Activated naive CD4-positive, alpha-beta T cell treated with anti-CD3 and anti-CD28 coated beads, Interleukin-2, amount 50 U/mL, for 72 hours (primary cell): ENCODE measurements around the gene TSC22D4. TPM values are rescaled to one million over a fixed set of nuclear protein-coding genes. Genes with fewer than 3 reads are reported as not detected.
"Not testable (repeated sequence)": the region's sequence is repeated elsewhere in the genome, so short reads cannot be mapped to it uniquely, and the experiment has no call there.

ENCODE experiments used
- ATAC-seq, 2 donors: fragments of 150-1000 bp; cut with Tn5 transposase; 2 replicates each; pipeline ENCODE4 v1.10.0; 2021; ENCODE audit warnings: mild to moderate bottlenecking in 2 of 2, moderate library complexity in 2 of 2
- DNase-seq, 2 donors: peaks; one replicate each; pipeline ENCODE4 v3.0.0; 2021 to 2022; ENCODE audit warnings: low spot score in 2 of 2
- H3K27ac Mint-ChIP-seq, 2 donors: one replicate each; pipeline ENCODE4 v1.8.0; 2022; ENCODE audit warnings: mild to moderate bottlenecking in 2 of 2, mixed read lengths in 2 of 2
- H3K36me3 Mint-ChIP-seq, 2 donors: one replicate each; pipeline ENCODE4 v1.8.0; 2022; ENCODE audit warnings: mixed read lengths in 2 of 2
- H3K9me3 Mint-ChIP-seq, 2 donors: one replicate each; pipeline ENCODE4 v1.8.0; 2022; ENCODE audit warnings: mixed read lengths in 2 of 2
- total RNA-seq, 2 donors: library from RNA; stranded (reverse); gene quantifications; one replicate each; pipeline ENCODE4 v1.2.3, GENCODE V29; 2022

Gene TSC22D4
- 10 to 100 TPM; 96.2 to 99.9 TPM for total RNA-seq

DNA sequence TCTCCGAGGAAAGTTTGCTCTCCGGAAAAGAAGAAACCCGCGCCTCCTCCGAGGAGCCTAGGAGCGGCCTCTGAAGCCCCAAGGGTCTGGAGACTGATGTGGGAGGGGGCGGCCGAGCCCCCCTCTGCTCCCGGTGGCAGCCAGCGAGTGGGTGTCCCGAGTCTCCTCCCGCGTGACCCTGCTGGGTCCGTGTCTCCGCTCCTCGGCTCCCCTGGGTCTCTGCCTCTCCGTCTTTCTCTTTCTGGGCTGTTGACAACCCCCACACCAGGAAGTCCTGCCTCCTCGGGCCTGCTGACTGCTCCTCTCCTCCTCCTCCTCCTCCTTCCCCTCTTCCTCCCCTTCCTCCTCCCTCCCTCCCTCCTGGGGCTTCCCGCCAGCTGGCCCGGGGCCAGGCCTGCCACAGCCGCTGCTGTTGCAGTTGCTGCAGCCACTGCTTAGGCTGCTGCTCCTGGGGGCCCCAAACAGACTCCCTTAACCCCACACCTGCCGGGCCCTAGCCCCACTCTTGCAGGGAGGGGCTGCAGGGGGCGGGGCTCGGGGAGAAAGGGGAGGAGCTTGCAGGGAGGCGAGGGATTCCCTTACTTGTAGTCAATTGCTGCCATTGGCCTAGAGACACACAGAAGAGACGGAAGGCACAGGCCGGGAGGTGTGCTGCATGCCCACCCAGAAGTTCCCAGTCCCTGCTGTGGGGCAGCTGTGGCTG lies at the start of gene TSC22D4:
Gene TSC22D4 (minus strand): TSS at position 257 of the 703 bp plus-strand sequence. CDS start 1,176 bp downstream, outside the sequence.
- peak within 1 kb of the TSS; percentile 90 to 97 for H3K27ac Mint-ChIP-seq
- DNase-seq, result peak; percentile 91
- ATAC-seq, result peak; percentile 77 to 85
- H3K9me3 Mint-ChIP-seq, result no peaks in the 10 kb centered on the region
- H3K36me3 Mint-ChIP-seq, result peaks cover 6 to 20% of the 10 kb centered on the region in 2 donors

DNA sequence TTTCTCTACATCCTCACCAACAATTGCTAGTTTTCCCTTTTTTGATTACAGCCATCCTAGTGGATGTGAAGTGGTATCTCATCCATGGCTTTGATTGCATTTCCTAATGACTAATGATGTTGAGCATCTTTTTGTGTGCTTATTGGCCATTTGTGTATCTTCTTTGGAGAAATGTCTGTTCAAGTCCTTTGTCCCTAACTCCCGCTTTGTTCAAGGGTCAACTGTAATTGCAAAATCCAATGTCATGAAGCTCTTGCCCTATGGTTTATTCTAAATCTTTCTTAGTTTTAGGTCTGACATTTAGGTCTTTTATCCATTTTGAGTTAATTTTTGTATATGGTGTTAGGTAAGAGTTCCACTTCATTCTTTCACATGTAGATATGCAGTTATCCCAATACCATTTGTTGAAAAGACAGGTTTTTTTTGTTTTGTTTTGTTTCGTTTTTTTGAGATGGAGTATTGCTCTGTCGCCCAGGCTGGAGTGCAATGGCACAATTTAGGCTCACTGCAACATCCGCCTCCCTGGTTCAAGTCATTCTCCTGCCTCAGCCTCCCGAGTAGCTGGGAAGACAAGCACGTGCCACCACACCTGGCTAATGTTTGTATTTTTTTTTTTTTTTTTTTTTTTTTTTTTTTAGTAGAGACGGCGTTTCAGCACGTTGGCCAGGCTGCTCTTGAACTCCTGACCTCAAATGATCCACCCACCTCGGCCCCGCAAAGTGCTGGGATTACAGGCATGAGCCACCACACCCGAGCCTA lies 49.3 kb upstream of the TSC22D4 start:
- H3K27ac Mint-ChIP-seq, ATAC-seq, H3K36me3 Mint-ChIP-seq, DNase-seq, H3K9me3 Mint-ChIP-seq: not testable (repeated sequence)

DNA sequence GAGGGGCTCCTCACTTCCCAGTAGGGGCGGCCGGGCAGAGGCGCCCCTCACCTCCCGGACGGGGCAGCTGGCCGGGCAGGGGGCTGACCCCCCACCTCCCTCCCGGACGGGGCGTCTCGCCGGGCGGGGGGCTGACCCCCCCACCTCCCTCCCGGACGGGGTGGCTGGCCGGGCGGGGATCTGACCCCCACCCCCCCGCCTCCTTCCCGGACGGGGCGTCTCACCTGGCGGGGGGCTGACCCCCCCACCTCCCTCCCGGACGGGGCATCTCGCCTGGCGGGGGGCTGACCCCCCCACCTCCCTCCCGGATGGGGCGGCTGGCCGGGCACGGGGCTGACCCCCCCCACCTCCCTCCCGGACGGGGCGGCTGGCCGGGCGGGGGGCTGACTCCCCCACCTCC lies 44.2 kb upstream of the TSC22D4 start:
- DNase-seq, H3K27ac Mint-ChIP-seq, H3K9me3 Mint-ChIP-seq, H3K36me3 Mint-ChIP-seq, ATAC-seq: not testable (repeated sequence)

DNA sequence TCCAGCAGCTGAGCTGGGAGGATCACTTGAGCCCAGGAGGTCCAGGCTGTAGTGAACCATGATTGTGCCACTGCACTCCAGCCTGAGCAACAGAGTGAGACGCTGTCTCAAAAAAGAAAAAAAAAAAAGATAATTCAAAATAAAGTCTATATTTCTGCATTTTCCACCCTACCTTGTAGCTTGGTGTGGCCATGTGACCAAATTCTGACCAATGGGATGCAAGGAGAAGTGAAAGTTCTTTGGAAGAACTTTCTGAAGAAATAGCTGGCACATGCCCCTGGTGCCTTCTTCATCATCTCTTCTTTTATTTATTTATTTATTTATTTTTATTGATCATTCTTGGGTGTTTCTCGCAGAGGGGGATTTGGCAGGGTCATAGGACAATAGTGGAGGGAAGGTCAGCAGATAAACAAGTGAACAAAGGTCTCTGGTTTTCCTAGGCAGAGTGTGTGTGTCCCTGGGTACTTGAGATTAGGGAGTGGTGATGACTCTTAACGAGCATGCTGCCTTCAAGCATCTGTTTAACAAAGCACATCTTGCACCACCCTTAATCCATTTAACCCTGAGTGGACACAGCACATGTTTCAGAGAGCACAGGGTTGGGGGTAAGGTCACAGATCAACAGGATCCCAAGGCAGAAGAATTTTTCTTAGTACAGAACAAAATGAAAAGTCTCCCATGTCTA lies 43.0 kb upstream of the TSC22D4 start:
- not testable (repeated sequence) for H3K9me3 Mint-ChIP-seq, DNase-seq

DNA sequence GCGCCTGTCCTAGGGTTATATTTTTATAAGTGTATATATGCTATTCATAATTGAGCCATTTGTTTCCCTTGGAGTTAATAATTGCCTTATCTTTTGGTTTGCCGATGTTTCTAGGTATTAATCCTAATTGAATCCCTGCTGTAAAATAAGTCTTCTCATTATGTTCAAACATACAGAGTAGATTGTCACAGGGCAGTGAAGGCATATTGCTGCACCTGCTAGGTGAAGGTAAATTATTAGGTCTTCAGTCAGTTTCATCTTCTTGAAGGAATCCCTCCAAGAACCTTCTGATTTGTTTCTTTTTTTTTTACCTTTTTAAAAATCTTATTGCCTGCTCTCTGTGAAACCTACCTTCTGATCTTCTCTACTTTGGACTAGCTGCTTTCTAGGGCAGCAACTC lies 42.1 kb upstream of the TSC22D4 start:
- no peaks in the 10 kb centered on the region for H3K9me3 Mint-ChIP-seq
- no peak overlapping the region for H3K27ac Mint-ChIP-seq
- H3K36me3 Mint-ChIP-seq, result no peaks in the 10 kb centered on the region
- ATAC-seq (no peak), DNase-seq (no peak)

More for the DNA sequence above, 43.0 kb upstream of the TSC22D4 start:
- not testable (repeated sequence) for ATAC-seq, H3K36me3 Mint-ChIP-seq, H3K27ac Mint-ChIP-seq

DNA sequence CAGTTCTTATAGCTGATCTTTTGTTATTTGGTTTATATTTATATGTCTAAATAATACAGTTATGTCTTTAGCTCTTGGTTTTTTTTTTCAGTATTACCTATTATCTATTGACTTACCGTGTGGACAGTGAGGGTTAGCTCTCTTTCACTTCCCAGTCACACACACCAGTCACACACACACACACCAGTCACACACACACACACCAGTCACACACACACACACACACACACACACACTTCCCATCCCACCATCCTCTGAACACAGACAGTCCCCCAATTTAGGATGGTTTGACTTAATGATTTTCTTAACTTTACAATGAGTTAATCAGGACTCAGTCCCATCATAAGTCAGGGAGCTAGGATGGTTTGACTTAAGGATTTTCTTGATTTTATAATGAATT lies 41.1 kb upstream of the TSC22D4 start:
- H3K36me3 Mint-ChIP-seq, result no peaks in the 10 kb centered on the region
- H3K27ac Mint-ChIP-seq, result peak overlapping the region in 1 of 2 donors; percentile 7
- ATAC-seq, result no peak
- DNase-seq, result no peak
- H3K9me3 Mint-ChIP-seq, result no peaks in the 10 kb centered on the region

DNA sequence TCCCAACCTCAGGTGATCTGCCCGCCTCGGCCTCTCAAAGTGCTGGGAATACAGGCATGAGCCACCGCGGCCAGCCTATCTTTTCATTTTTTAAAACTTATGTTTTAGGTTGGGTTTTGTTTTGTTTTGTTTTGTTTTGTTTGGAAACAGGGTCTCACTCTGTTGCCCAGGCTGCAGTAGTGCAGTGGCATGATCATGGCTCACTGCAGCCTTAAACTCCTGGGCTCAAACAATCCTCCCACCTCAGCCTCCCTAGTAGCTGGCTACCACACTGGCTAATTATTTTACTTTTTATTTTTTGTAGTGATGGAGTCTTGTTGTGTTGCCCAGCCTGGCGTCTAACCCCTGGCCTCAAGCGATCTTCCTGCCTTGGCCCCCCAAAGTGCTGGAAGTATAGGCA lies 40.6 kb upstream of the TSC22D4 start:
- Mint-ChIP-seq H3K36me3 (no peaks in the 10 kb centered on the region), H3K9me3 (no peaks in the 10 kb centered on the region), H3K27ac (no peak overlapping the region)
- DNase-seq (no peak), ATAC-seq (no peak)

DNA sequence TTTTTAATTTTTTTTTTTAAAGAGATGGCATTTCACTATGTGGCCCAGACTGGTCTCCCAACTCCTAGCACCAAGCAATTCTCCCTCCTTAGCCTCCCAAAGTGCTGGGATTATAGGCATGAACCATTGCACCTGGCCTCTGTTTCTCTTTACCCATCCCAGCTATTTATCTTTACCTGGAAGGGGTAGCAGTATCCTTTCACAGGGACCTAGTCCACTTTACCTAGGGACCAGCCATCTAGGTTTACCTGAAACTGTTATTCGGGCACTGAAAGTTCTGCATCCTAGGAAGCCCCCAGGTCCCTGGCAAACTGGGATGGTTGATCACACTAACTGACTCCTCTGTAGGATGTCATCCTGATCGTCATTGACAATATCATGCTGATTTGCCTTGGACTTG lies 38.3 kb upstream of the TSC22D4 start:
- no peak overlapping the region for H3K27ac Mint-ChIP-seq
- DNase-seq, result no peak
- no peak for ATAC-seq
- H3K9me3 Mint-ChIP-seq, result no peaks in the 10 kb centered on the region
- H3K36me3 Mint-ChIP-seq, result no peaks in the 10 kb centered on the region

DNA sequence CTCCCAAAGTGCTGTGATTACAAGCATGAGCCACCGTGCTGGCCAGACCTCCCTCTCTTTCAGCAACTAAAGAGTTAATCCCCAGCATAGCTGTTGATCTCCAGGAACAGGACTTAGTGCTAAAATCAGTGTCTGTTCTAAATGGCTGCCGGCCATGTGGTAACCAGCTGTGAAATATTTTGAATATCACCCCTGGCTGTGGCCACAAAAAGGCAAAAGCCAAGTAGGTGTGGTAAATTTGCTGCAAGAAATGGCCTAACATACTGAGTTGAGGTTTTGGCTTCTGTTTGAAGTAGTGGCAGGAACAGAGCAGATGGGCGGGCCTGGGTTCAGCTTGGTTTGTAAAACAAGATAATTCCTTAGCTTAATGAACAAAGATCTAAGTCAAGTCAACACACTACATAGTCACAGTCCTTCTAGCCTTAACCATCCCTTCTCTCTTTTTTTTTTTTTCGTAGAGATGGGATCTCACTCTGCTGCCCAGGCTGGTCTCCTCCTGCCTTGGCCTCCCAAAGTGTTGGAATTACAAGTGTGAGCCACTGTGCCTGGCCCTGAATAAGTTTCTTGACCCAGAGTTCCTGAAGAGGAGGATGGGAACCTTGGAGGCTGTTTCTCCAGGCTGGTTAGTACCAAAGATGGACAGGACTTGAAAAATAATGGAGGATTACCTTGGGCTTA lies 37.3 kb upstream of the TSC22D4 start:
- H3K27ac Mint-ChIP-seq, result peak overlapping the region in 1 of 2 donors; percentile 72
- ATAC-seq, result peak; percentile 59 to 84
- no peaks in the 10 kb centered on the region for H3K9me3 Mint-ChIP-seq
- no peaks in the 10 kb centered on the region for H3K36me3 Mint-ChIP-seq
- DNase-seq, result no peak

DNA sequence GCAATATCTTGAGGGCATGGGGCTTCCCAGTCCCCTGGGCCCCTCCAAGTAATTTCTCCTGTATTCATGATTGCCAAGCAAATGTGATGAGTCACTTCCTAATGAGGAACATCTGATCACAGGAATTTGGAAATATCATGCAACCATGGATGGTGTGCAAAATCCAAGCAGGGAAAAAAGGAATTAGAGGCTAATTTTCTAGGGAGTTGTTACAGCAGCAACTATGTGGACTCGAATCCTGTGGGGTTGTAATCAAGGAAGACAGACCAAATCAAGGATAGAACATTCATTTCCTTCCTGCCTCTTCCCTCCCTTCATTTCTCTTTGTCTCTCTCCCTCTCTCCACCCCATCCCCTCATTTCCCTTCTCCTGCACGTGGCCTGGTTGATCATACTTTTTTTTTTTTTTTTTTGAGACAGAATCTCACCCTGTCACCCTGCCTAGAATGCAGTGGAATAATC lies 36.1 kb upstream of the TSC22D4 start:
- no peak for ATAC-seq
- DNase-seq, result no peak
- no peaks in the 10 kb centered on the region for H3K9me3 Mint-ChIP-seq
- H3K36me3 Mint-ChIP-seq, result no peaks in the 10 kb centered on the region
- no peak overlapping the region for H3K27ac Mint-ChIP-seq

DNA sequence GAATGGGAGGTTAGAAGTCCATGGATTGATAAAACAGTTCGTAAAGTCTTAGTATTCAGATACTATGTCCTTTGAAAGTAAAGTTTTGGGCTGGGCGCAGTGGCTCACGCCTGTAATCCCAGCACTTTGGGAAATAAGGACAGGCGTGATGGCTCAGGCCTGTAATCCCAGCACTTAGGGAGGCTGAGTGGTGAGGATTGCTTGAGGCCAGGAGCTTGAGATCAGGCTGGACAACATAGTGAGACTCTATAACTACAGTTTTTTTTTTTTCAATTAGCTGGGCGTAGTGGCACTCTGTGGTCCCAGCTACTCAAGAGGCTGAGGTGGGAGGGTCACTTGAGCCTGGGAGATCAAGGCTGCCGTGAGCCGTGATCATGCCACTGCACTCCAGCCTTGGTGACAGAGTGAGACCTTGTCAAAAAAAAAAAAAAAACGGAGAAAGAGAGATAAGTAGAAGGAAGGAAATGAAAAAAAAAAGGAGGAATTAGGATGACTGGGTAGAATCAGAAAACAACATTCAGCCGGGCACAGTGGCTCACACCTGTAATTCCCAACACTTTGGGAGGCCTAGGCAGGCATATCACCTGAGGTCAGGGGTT lies 34.3 kb upstream of the TSC22D4 start:
- DNase-seq (no peak), ATAC-seq (no peak)
- H3K36me3 Mint-ChIP-seq, result no peaks in the 10 kb centered on the region
- no peak overlapping the region for H3K27ac Mint-ChIP-seq
- H3K9me3 Mint-ChIP-seq, result no peaks in the 10 kb centered on the region

DNA sequence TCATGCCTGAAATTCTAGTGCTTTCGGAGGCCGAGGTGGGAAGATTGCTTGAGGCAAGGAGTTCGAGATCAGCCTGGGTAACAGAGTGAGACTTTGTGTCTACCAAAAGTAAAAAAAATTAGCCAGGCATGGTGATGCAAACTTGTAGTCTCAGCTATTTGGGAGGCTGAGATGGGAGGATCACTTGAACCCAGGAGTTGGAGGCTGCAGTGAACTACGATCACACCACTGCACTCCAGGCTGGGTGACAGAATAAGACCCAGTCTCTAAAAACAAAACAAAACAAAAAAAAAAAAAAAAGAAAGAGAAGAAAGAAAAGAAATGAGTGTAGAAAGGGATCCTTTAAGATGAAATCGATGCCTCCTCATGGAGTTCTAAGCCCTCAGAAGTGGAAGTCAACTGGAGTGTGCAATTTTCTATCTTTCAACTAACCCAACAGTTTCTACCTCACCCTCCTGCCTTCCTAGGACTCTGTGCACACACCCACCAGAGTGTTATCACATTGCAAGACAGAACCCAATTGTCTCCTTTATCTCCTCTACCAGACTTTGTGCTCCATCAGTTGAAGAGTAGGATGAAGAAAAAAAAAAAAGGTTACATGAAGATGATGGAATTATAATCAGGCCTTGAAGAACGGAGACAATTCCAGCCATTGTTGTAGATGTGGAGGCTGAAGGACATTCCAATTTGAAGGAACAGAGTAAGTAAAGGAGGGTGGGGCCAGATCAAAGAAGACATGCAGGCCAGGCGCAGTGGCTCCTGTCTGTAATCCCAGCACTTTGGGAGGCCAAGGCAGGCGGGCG lies 31.6 kb upstream of the TSC22D4 start:
- no peaks in the 10 kb centered on the region for H3K36me3 Mint-ChIP-seq
- no peak for DNase-seq
- no peak overlapping the region for H3K27ac Mint-ChIP-seq
- no peaks in the 10 kb centered on the region for H3K9me3 Mint-ChIP-seq
- no peak for ATAC-seq

DNA sequence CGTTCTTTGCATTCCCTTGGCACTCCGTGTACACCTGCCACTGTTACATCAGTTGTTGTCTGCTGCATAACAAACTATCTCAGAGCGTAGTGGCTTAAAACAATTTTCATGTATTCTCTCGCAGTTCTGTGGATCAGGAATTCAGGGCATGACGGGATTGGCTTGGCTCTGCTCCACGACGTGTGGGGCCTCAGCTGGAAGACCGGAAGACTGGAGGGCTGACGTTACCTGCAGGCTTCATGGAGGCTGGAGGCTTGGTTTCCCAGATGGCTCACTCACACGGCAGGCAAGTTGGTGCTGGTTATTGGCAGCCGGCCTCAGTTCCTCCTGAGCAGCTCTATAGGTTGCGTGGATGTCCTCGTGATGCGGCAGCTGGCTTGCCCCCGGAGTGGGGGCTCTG lies 30.2 kb upstream of the TSC22D4 start:
- no peaks in the 10 kb centered on the region for H3K36me3 Mint-ChIP-seq
- ATAC-seq, result no peak
- H3K9me3 Mint-ChIP-seq, result no peaks in the 10 kb centered on the region
- DNase-seq, result no peak
- no peak overlapping the region for H3K27ac Mint-ChIP-seq

DNA sequence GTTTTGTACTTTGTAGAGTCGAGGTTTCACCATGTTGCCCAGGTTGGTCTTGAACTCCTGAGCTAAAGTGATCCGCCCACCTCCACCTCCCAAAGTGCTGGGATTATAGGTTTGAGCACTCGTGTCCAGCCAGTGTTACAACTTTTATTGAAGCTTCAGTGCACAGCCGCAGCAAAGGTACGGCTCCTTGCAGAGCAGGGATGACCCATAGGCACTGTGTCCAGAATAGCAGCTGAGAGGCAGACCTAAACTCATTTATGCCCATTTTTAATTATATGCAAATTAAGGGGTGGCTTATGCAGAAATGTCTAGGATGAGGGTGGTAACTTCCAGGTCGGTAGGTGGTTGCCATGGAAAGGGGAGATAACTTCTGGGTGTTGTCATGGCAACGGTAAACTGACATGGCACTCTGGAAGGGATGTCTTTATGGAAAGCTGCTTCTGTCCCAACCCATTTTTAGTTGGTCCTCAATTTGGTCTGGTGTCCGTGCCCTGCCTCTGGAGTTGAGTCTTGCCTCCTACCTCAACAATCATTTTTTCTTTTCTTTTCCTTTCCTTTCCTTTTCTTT lies 27.4 kb upstream of the TSC22D4 start:
- no peak for ATAC-seq
- Mint-ChIP-seq H3K9me3 (no peaks in the 10 kb centered on the region), H3K36me3 (no peaks in the 10 kb centered on the region), H3K27ac (no peak overlapping the region)
- DNase-seq, result no peak

DNA sequence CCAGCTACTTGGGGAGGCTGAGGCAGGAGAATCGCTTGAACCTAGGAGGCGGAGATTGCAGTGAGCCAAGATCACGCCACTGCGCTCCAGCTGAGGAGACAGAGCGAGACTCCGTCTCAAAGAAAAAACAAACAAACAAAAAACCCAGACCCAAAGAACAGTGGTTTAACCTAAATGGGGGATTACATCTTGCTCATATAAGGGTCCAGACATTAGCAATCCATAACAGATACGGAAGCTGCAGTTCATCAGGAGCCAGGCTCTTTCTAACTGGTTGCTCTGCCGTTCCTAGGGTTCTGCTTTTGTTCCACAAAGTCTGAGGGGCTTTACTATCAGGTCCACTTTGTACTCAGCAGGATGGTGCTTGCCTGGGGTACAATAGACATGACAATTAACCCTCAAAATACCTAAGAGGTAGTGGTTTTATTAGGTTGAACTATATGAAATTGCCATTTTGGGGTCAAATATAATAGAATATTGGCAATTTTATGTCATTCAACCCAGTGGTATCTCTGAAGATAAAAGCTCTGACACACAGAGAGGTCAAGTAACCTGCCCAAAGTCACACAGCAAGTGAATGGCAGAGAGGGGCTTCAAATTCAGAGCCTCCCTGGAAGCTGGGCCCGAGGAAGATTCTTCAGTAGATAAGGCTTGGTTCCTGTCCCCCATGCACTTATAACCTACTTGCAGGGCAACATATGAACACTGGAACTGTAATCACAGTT lies 26.0 kb upstream of the TSC22D4 start:
- ATAC-seq (no peak), DNase-seq (no peak)
- no peak overlapping the region for H3K27ac Mint-ChIP-seq
- H3K36me3 Mint-ChIP-seq, result no peaks in the 10 kb centered on the region
- H3K9me3 Mint-ChIP-seq, result no peaks in the 10 kb centered on the region
